SK-N-MC (cell line): ENCODE results near the gene PLA2G4F.

Experiments used
- EZH2 ChIP-seq: fragments of 200-600 bp; sonication (generic); IDR thresholded peaks from one replicate; pipeline ENCODE4 v1.6.1; 2017; ENCODE audit warnings: antibody characterized with exemption
- FOXP2 ChIP-seq: optimal IDR thresholded peaks from 2 replicates; pipeline ENCODE3; 2011; ENCODE audit warnings: mild to moderate bottlenecking, moderate library complexity; ENCODE audit not compliant: insufficient read depth; ENCODE audit errors: extremely low read length, control extremely low read depth
- POLR2AphosphoS5 ChIP-seq: IDR thresholded peaks from 2 replicates; pipeline ENCODE4 v1.6.1; 2012; ENCODE audit warnings: mild to moderate bottlenecking, low read depth, low read length, borderline replicate concordance

DNA sequence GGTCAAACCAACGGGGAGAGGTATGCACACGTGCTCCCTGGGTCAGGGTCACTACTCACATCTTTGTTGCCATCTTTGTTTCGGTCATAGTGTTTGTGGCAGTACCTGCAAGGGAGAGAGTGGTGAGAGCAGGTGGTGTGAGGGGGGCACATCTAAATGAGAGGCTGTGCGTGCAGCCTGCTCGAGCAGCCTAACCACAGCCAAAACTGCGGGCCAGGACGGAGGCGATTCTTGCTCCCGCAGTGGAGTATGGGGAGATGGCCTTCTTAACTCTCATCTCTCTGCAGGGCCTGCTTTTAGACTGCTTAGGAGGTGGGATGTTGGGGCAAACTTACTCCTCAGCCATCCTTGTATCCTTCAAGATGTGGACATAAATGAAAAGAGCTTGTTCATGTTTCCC, 6.9 kb upstream of the PLA2G4F start:
- TF ChIP-seq EZH2 (no peak), FOXP2 (no peak), POLR2AphosphoS5 (no peak)
